OCI-LY3 (cell line): Measurements from ENCODE around the gene GALNT18.

Experiments
- H2AFZ ChIP-seq: fragments of 200-600, 300-600 bp; shearing (Covaris generic); 2 replicates; pipeline ENCODE4 v1.6.0; 2014; ENCODE audit warnings: antibody characterized with exemption, low read depth, low read length
- H3K27ac ChIP-seq: fragments of 200-600, 300-600 bp; sonication (generic); 2 replicates; pipeline ENCODE4 v1.5.1; 2014; ENCODE audit warnings: mild to moderate bottlenecking, low read length, moderate library complexity, mixed read lengths
- H3K27me3 ChIP-seq: fragments of 200-600, 300-600 bp; sonication (generic); 2 replicates; pipeline ENCODE4 v1.6.1; 2014; ENCODE audit warnings: low read depth, low read length, mixed read lengths
- H3K36me3 ChIP-seq: fragments of 200-600, 300-600 bp; sonication (generic); replicated peaks from 2 replicates; pipeline ENCODE3; 2014; ENCODE audit warnings: low read depth, low read length, mixed read lengths
- H3K4me1 ChIP-seq: fragments of 300-600, 200-600 bp; sonication (generic); 2 replicates; pipeline ENCODE4 v1.6.1; 2014; ENCODE audit warnings: low read length, mixed read lengths
- H3K4me2 ChIP-seq: fragments of 200-600, 300-600 bp; sonication (generic); 2 replicates; pipeline ENCODE4 v1.6.1; 2014; ENCODE audit warnings: low read length, mixed read lengths
- H3K4me3 ChIP-seq: fragments of 300-600, 200-600 bp; sonication (generic); 2 replicates; pipeline ENCODE4 v1.5.1; 2014; ENCODE audit warnings: antibody characterized with exemption, mild to moderate bottlenecking, low read length, moderate library complexity
- H3K79me2 ChIP-seq: fragments of 300-600, 200-600 bp; shearing (Covaris generic); 2 replicates; pipeline ENCODE4 v1.6.1; 2014; ENCODE audit warnings: mild to moderate bottlenecking, low read length, mixed read lengths
- H3K9ac ChIP-seq: fragments of 300-600, 200-600 bp; shearing (Covaris generic); 2 replicates; pipeline ENCODE4 v1.6.0; 2014; ENCODE audit warnings: mild to moderate bottlenecking, low read length, moderate library complexity
- H3K9me3 ChIP-seq: fragments of 200-600, 300-600 bp; shearing (Covaris generic); 2 replicates; pipeline ENCODE4 v1.6.1; 2014; ENCODE audit warnings: low read length, mixed read lengths; ENCODE audit not compliant: insufficient read depth
- H4K20me1 ChIP-seq: fragments of 200-600, 300-600 bp; sonication (generic); 2 replicates; pipeline ENCODE4 v1.6.1; 2016; ENCODE audit warnings: low read length, mixed read lengths; ENCODE audit not compliant: insufficient read depth
- CTCF ChIP-seq: fragments of 200-600, 300-600 bp; sonication (generic); IDR thresholded peaks from 2 replicates; pipeline ENCODE4 v1.5.1; 2014; ENCODE audit warnings: antibody characterized with exemption, low read length, low read depth
- EZH2phosphoT487 ChIP-seq: fragments of 200-600 bp; shearing (Covaris generic); IDR thresholded peaks from 2 replicates; pipeline ENCODE4 v1.6.1; 2018; ENCODE audit warnings: antibody characterized with exemption, mixed run types, low read depth

Gene GALNT18

GRCh38 chr11:11538277-11538960, 83.4 kb downstream of the GALNT18 start:
- no peak for TF ChIP-seq CTCF
- TF ChIP-seq EZH2phosphoT487 = no peak

GRCh38 chr11:11537871-11538270, 83.9 kb downstream of the GALNT18 start:
- TF ChIP-seq EZH2phosphoT487 (no peak), CTCF (no peak)
- no peaks in the 10 kb centered on the region for H4K20me1 ChIP-seq
- no peak overlapping the region for H2AFZ ChIP-seq
- no peak overlapping the region for H3K4me2 ChIP-seq
- no peak overlapping the region for H3K4me3 ChIP-seq
- no peaks in the 10 kb centered on the region for H3K79me2 ChIP-seq
- no peaks in the 10 kb centered on the region for H3K9me3 ChIP-seq
- no peaks in the 10 kb centered on the region for H3K36me3 ChIP-seq
- H3K4me1 ChIP-seq = no peaks in the 10 kb centered on the region
- H3K27ac ChIP-seq = no peak overlapping the region
- peaks cover 11% of the 10 kb centered on the region for H3K27me3 ChIP-seq
- H3K9ac ChIP-seq = no peak overlapping the region

More at GRCh38 chr11:11538277-11538960, 83.4 kb downstream of the GALNT18 start:
- H3K9me3 ChIP-seq = no peaks in the 10 kb centered on the region
- H2AFZ ChIP-seq = no peak overlapping the region
- no peak overlapping the region for H3K27ac ChIP-seq
- no peak overlapping the region for H3K9ac ChIP-seq
- no peaks in the 10 kb centered on the region for H4K20me1 ChIP-seq
- no peaks in the 10 kb centered on the region for H3K36me3 ChIP-seq
- H3K27me3 ChIP-seq = peaks cover 14% of the 10 kb centered on the region
- H3K4me2 ChIP-seq = no peak overlapping the region
- no peak overlapping the region for H3K4me3 ChIP-seq
- H3K4me1 ChIP-seq = no peaks in the 10 kb centered on the region
- H3K79me2 ChIP-seq = no peaks in the 10 kb centered on the region

- TF ChIP-seq EZH2phosphoT487 (no peak), CTCF (no peak)
- Histone ChIP-seq H4K20me1 (no peaks in the 10 kb centered on the region), H3K79me2 (no peaks in the 10 kb centered on the region), H3K27ac (no peak overlapping the region), H3K4me1 (no peaks in the 10 kb centered on the region), H3K36me3 (no peaks in the 10 kb centered on the region), H3K9ac (no peak overlapping the region), H3K4me2 (no peak overlapping the region), H3K4me3 (no peak overlapping the region), H3K27me3 (peaks cover 6% of the 10 kb centered on the region), H2AFZ (no peak overlapping the region), H3K9me3 (no peaks in the 10 kb centered on the region)
These were observed 84.4 kb downstream of the GALNT18 start for GRCh38 chr11:11537372-11537771.

GRCh38 chr11:11536650-11537049, 85.2 kb downstream of the GALNT18 start:
- TF ChIP-seq EZH2phosphoT487 (no peak), CTCF (no peak)
- H3K9ac ChIP-seq = no peak overlapping the region
- H3K27me3 ChIP-seq = no peaks in the 10 kb centered on the region; the same call in 1 of the 2 replicates
- no peaks in the 10 kb centered on the region for H3K36me3 ChIP-seq
- no peak overlapping the region for H2AFZ ChIP-seq
- H3K27ac ChIP-seq = no peak overlapping the region
- no peaks in the 10 kb centered on the region for H4K20me1 ChIP-seq
- H3K4me3 ChIP-seq = no peak overlapping the region
- H3K4me1 ChIP-seq = no peaks in the 10 kb centered on the region
- H3K4me2 ChIP-seq = no peak overlapping the region
- H3K9me3 ChIP-seq = no peaks in the 10 kb centered on the region
- no peaks in the 10 kb centered on the region for H3K79me2 ChIP-seq
